HEK293 (cell line): ENCODE data around the gene RNMT.

Source experiments
- KLF10 ChIP-seq: fragments of 450-650 bp; IDR thresholded peaks from 2 replicates; pipeline ENCODE4 v1.5.1; 2018; ENCODE audit warnings: missing biosample characterization, mild to moderate bottlenecking, missing genetic modification characterization
- PRDM10 ChIP-seq: fragments of 450-650 bp; formaldehyde crosslinking; IDR thresholded peaks from 2 replicates; pipeline ENCODE4 v1.5.1; 2016; ENCODE audit warnings: missing biosample characterization, missing genetic modification characterization
- REPIN1 ChIP-seq: fragments of 450-650 bp; formaldehyde crosslinking; IDR thresholded peaks from 2 replicates; pipeline ENCODE4 v1.5.1; 2017; ENCODE audit warnings: missing biosample characterization, missing genetic modification characterization, low read depth
- YY2 ChIP-seq: fragments of 450-650 bp; formaldehyde crosslinking; IDR thresholded peaks from 2 replicates; pipeline ENCODE4 v1.5.1; 2016; ENCODE audit warnings: missing biosample characterization, missing genetic modification characterization
- ZBTB10 ChIP-seq: fragments of 450-650 bp; formaldehyde crosslinking; IDR thresholded peaks from 2 replicates; pipeline ENCODE4 v1.5.1; 2016; ENCODE audit warnings: missing biosample characterization, missing genetic modification characterization
- ZBTB48 ChIP-seq: fragments of 450-650 bp; formaldehyde crosslinking; IDR thresholded peaks from 2 replicates; pipeline ENCODE4 v1.5.1; 2016; ENCODE audit warnings: missing biosample characterization, missing genetic modification characterization
- ZBTB6 ChIP-seq: fragments of 450-650 bp; formaldehyde crosslinking; IDR thresholded peaks from 2 replicates; pipeline ENCODE4 v1.5.1; 2017; ENCODE audit warnings: missing biosample characterization, missing genetic modification characterization
- ZFP69B ChIP-seq: fragments of 450-650 bp; formaldehyde crosslinking; IDR thresholded peaks from 2 replicates; pipeline ENCODE4 v1.5.1; 2016; ENCODE audit warnings: missing biosample characterization, missing genetic modification characterization
- ZNF133 ChIP-seq: fragments of 450-650 bp; formaldehyde crosslinking; IDR thresholded peaks from 2 replicates; pipeline ENCODE4 v1.5.1; 2016; ENCODE audit warnings: missing biosample characterization, missing genetic modification characterization
- ZNF146 ChIP-seq: fragments of 450-650 bp; formaldehyde crosslinking; IDR thresholded peaks from 2 replicates; pipeline ENCODE4 v1.5.1; 2016; ENCODE audit warnings: missing biosample characterization, missing genetic modification characterization
- ZNF175 ChIP-seq: fragments of 450-650 bp; formaldehyde crosslinking; IDR thresholded peaks from 2 replicates; pipeline ENCODE4 v1.5.1; 2016; ENCODE audit warnings: missing biosample characterization, missing genetic modification characterization
- ZNF19 ChIP-seq: fragments of 450-650 bp; formaldehyde crosslinking; IDR thresholded peaks from 2 replicates; pipeline ENCODE4; 2016; ENCODE audit warnings: missing biosample characterization, missing genetic modification characterization, low read depth
- ZNF2 ChIP-seq: fragments of 450-650 bp; formaldehyde crosslinking; IDR thresholded peaks from 2 replicates; pipeline ENCODE4 v1.5.1; 2016; ENCODE audit warnings: missing biosample characterization, missing genetic modification characterization
- ZNF324 ChIP-seq: fragments of 450-650 bp; formaldehyde crosslinking; IDR thresholded peaks from 2 replicates; pipeline ENCODE4 v1.5.1; 2016; ENCODE audit warnings: missing biosample characterization, missing genetic modification characterization
- ZNF391 ChIP-seq: fragments of 450-650 bp; formaldehyde crosslinking; IDR thresholded peaks from 2 replicates; pipeline ENCODE4 v1.5.1; 2016; ENCODE audit warnings: low read depth, missing biosample characterization, missing genetic modification characterization, borderline replicate concordance
- ZNF473 ChIP-seq: fragments of 450-650 bp; formaldehyde crosslinking; IDR thresholded peaks from 2 replicates; pipeline ENCODE4 v1.5.1; 2017; ENCODE audit warnings: missing biosample characterization, missing genetic modification characterization
- ZNF518A ChIP-seq: fragments of 450-650 bp; formaldehyde crosslinking; conservative IDR thresholded peaks from 2 replicates; pipeline ENCODE4 v1.5.1; 2016; ENCODE audit warnings: low read depth, missing biosample characterization, missing genetic modification characterization
- ZNF585B ChIP-seq: fragments of 450-650 bp; formaldehyde crosslinking; IDR thresholded peaks from 2 replicates; pipeline ENCODE4 v1.5.1; 2016; ENCODE audit warnings: missing biosample characterization, missing genetic modification characterization
- ZNF645 ChIP-seq: fragments of 450-650 bp; formaldehyde crosslinking; IDR thresholded peaks from 2 replicates; pipeline ENCODE4; 2016; ENCODE audit warnings: missing biosample characterization, missing genetic modification characterization
- ZNF701 ChIP-seq: fragments of 450-650 bp; formaldehyde crosslinking; IDR thresholded peaks from 2 replicates; pipeline ENCODE4 v1.5.1; 2016; ENCODE audit warnings: missing biosample characterization, missing genetic modification characterization
- ZNF747 ChIP-seq: fragments of 450-650 bp; formaldehyde crosslinking; IDR thresholded peaks from 2 replicates; pipeline ENCODE4 v1.5.1; 2016; ENCODE audit warnings: missing biosample characterization, missing genetic modification characterization
- ZNF768 ChIP-seq: fragments of 450-650 bp; formaldehyde crosslinking; IDR thresholded peaks from 2 replicates; pipeline ENCODE4 v1.5.1; 2018; ENCODE audit warnings: missing biosample characterization, mild to moderate bottlenecking, missing genetic modification characterization
- ZNF830 ChIP-seq: fragments of 450-650 bp; IDR thresholded peaks from 2 replicates; pipeline ENCODE4 v1.5.0; 2018; ENCODE audit warnings: missing biosample characterization, missing genetic modification characterization, low read depth, mild to moderate bottlenecking, moderate library complexity
- ZSCAN23 ChIP-seq: fragments of 450-650 bp; formaldehyde crosslinking; IDR thresholded peaks from 2 replicates; pipeline ENCODE4 v1.5.1; 2016; ENCODE audit warnings: missing biosample characterization, missing genetic modification characterization
- ZSCAN4 ChIP-seq: fragments of 450-650 bp; formaldehyde crosslinking; IDR thresholded peaks from 2 replicates; pipeline ENCODE4 v1.5.1; 2017; ENCODE audit warnings: missing biosample characterization, missing genetic modification characterization

The RNMT gene

GRCh38 chr18:13726232-13726971 lies at the start of gene RNMT, which contains the start of gene FAM210A (continued):
- TF ChIP-seq PRDM10 (tag by site-specific recombination) (peak; percentile 63), ZNF768 (tag by site-specific recombination) (no peak), ZNF146 (tag by site-specific recombination) (no peak), ZNF701 (tag by site-specific recombination) (no peak), ZNF585B (no peak), ZNF324 (tag by site-specific recombination) (no peak; the same call in 1 of the 2 replicates), ZSCAN23 (tag by site-specific recombination) (no peak), ZFP69B (tag by site-specific recombination) (peak; percentile 44; the same call in 1 of the 2 replicates), ZNF473 (tag by site-specific recombination) (no peak), ZNF518A (tag by site-specific recombination) (peak; percentile 78), ZNF133 (no peak), ZNF2 (tag by site-specific recombination) (no peak), ZBTB48 (peak; percentile 48; the same call in 1 of the 2 replicates), ZNF645 (tag by site-specific recombination) (no peak), ZSCAN4 (tag by site-specific recombination) (no peak), KLF10 (peak; percentile 61; the same call in 1 of the 2 replicates), REPIN1 (tag by site-specific recombination) (no peak), ZBTB10 (peak; percentile 24; the same call in 1 of the 2 replicates), ZNF19 (tag by site-specific recombination) (no peak), ZNF391 (tag by site-specific recombination) (peak; percentile 35; the same call in 1 of the 2 replicates), ZNF175 (no peak), ZBTB6 (peak; percentile 95), YY2 (tag by site-specific recombination) (peak; percentile 35; the same call in 1 of the 2 replicates), ZNF747 (no peak), ZNF830 (tag by site-specific recombination) (no peak)
